Breast epithelium (tissue), 4 donors: Measurements from ENCODE around the gene SPRY1. TPM values are rescaled to one million over a fixed set of nuclear protein-coding genes. Genes with fewer than 3 reads are reported as not detected.

Source experiments
- DNase-seq, 2 donors: peaks; one replicate each; pipeline ENCODE4 v3.0.0-alpha.2; 2019; ENCODE audit warnings: low spot score in 2 of 2
- H3K27ac ChIP-seq, 2 donors: fragments of 200-600 bp; sonication (generic) in 1 of 2; one replicate each; pipeline ENCODE4 v1.5.1; 2016 to 2019; ENCODE audit warnings: mild to moderate bottlenecking in 1 of 2
- H3K27me3 ChIP-seq, 2 donors: fragments of 200-600 bp; sonication (generic) in 1 of 2; one replicate each; pipeline versions ENCODE4 v1.5.1 to v1.6.0; 2017 to 2019; ENCODE audit warnings: control low read depth in 1 of 2, mild to moderate bottlenecking in 1 of 2
- H3K36me3 ChIP-seq: fragments of 200-600 bp; one replicate; pipeline ENCODE4 v1.5.1; 2019
- H3K4me1 ChIP-seq, 2 donors: fragments of 200-600 bp; sonication (generic); one replicate each; pipeline ENCODE4 v1.5.1; 2016 to 2019; ENCODE audit warnings: control low read depth in 1 of 2
- H3K4me3 ChIP-seq, 3 donors: fragments of 200-600 bp; sonication (generic); 1 replicate in 2 of 3; 2 replicates in 1 of 3; pipeline ENCODE4 v1.5.1; 2016 to 2019; ENCODE audit warnings: mild to moderate bottlenecking in 3 of 3, moderate library complexity in 2 of 3
- H3K9me3 ChIP-seq, 2 donors: fragments of 200-600 bp; sonication (generic) in 1 of 2; one replicate each; pipeline ENCODE4 v1.5.1; 2016 to 2019; ENCODE audit warnings: control low read depth in 1 of 2
- CTCF ChIP-seq, 3 donors: fragments of 450-650 bp; IDR thresholded peaks; one replicate each; pipeline ENCODE4 v1.5.1; 2016 to 2017; ENCODE audit warnings: antibody characterized with exemption in 3 of 3, mild to moderate bottlenecking in 3 of 3, moderate library complexity in 3 of 3
- POLR2A ChIP-seq: fragments of 450-650 bp; IDR thresholded peaks from one replicate; pipeline ENCODE4 v1.6.1; 2016; ENCODE audit warnings: antibody characterized with exemption, mild to moderate bottlenecking, moderate library complexity
- POLR2AphosphoS5 ChIP-seq, 3 donors: sonication (generic); formaldehyde crosslinking; IDR thresholded peaks; one replicate each; pipeline ENCODE4 v1.6.1; 2017; ENCODE audit warnings: antibody characterized with exemption in 3 of 3
- intact Hi-C: fragments of 100-400 bp; cut with DNase I; formaldehyde crosslinking; loops from one replicate; pipeline ENCODE4 v1.15.1; 2023; ENCODE audit warnings: low total_unique reads
- total RNA-seq, 3 donors: library from RNA; depleted of rRNA; stranded (reverse); fragments of >200 nt; gene quantifications; one replicate each; pipeline ENCODE4 v1.1.0, GENCODE V29; 2016

The SPRY1 gene
- total RNA-seq, 3 donors from 2014 or later = 82.1 to 233 (median 103) TPM

- intact Hi-C loops = no loop called here
- TF ChIP-seq CTCF (IDR thresholded peaks at IDR 0.05) = no peak
- TF ChIP-seq POLR2AphosphoS5 (IDR thresholded peaks at IDR 0.05) = no peak
- no peak for TF ChIP-seq POLR2A
Measured at GRCh38 chr4:123363729-123364128, 32.9 kb upstream of the SPRY1 start.

GRCh38 chr4:123364906-123365305 lies 31.7 kb upstream of the SPRY1 start:
- TF ChIP-seq CTCF (IDR thresholded peaks at IDR 0.05) = no peak
- peaks cover 0 to 8% of the 10 kb centered on the region in 2 donors for H3K9me3 ChIP-seq
- H3K27me3 ChIP-seq = no peaks in the 10 kb centered on the region
- no peaks in the 10 kb centered on the region for H3K36me3 ChIP-seq
- intact Hi-C loops = no loop called here
- no peak for DNase-seq
- no peak overlapping the region for H3K4me3 ChIP-seq
- H3K4me1 ChIP-seq = no peaks in the 10 kb centered on the region
- no peak overlapping the region for H3K27ac ChIP-seq

More at GRCh38 chr4:123363729-123364128, 32.9 kb upstream of the SPRY1 start:
- no peak overlapping the region for H3K4me3 ChIP-seq
- no peak for DNase-seq
- no peaks in the 10 kb centered on the region for H3K4me1 ChIP-seq
- H3K9me3 ChIP-seq = peaks cover 0 to 8% of the 10 kb centered on the region in 2 donors
- no peaks in the 10 kb centered on the region for H3K36me3 ChIP-seq
- no peak overlapping the region for H3K27ac ChIP-seq
- no peaks in the 10 kb centered on the region for H3K27me3 ChIP-seq

GRCh38 chr4:123365412-123365811 lies 31.2 kb upstream of the SPRY1 start:
- DNase-seq = no peak
- intact Hi-C loops = no loop called here
- H3K4me3 ChIP-seq = no peak overlapping the region
- H3K4me1 ChIP-seq = no peaks in the 10 kb centered on the region
- H3K27ac ChIP-seq = no peak overlapping the region
- no peaks in the 10 kb centered on the region for H3K36me3 ChIP-seq
- H3K9me3 ChIP-seq = peaks cover 0 to 8% of the 10 kb centered on the region in 2 donors
- TF ChIP-seq POLR2AphosphoS5 (IDR thresholded peaks at IDR 0.05) (no peak), CTCF (IDR thresholded peaks at IDR 0.05) (no peak), POLR2A (no peak)
- no peaks in the 10 kb centered on the region for H3K27me3 ChIP-seq

DNA sequence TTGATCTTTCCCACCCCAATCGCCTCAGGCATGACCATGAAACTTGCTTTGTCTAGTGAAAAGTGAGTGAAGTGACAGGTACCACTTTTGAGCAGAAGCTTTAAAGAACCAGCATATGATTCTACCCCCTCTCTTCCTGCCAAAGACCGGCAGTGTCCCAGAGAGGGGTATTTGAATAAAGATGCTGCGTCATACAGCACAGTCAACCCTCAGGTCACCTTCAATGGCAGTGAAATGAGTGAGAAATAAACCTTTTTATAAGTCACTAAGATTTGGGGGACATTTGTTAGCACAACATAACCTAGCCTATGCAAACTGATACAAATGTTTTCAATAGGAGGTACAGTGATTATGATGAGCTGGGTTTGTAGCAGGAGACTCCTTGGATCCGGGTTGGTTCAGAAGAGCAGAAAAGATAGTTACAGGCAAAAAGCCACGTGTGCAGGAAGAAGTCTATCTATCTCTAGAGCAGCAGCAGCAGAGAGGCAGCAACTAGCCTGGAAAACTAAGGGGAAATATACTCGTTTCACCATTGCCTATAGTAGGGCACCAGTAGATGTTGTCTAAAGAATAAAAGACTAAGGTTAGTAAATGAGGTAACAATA lies 30.3 kb upstream of the SPRY1 start:
- intact Hi-C loops = no loop called here
- no peak for TF ChIP-seq CTCF (IDR thresholded peaks at IDR 0.05)
- TF ChIP-seq POLR2A = no peak
- no peak for TF ChIP-seq POLR2AphosphoS5 (IDR thresholded peaks at IDR 0.05)
- H3K4me3 ChIP-seq = no peak overlapping the region
- H3K27me3 ChIP-seq = no peaks in the 10 kb centered on the region
- H3K9me3 ChIP-seq = peaks cover 0 to 8% of the 10 kb centered on the region in 2 donors
- H3K4me1 ChIP-seq = no peaks in the 10 kb centered on the region
- H3K27ac ChIP-seq = no peak overlapping the region
- no peak for DNase-seq
- no peaks in the 10 kb centered on the region for H3K36me3 ChIP-seq

DNA sequence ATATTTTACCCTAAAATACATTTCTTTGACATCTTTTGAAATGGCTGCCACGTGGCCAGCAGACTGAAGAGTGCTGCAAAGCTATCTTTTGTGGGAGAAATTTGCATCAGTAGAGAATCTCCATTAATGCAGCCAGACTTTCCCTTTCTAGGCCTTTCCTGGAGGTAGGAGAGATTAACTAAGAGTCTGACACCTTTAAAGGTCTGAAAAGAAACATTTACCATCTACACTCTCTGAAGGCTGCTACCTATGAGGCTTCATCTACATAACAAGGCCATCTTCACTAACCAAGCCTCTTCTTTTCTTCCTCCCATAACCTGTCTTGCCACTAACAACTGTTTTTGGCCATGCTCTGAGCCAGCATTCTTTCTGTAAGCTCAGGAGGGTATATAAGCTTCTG lies 17.8 kb upstream of the SPRY1 start:
- H3K27ac ChIP-seq = no peak overlapping the region
- TF ChIP-seq CTCF (IDR thresholded peaks at IDR 0.05) (no peak), POLR2A (no peak), POLR2AphosphoS5 (IDR thresholded peaks at IDR 0.05) (no peak)
- H3K9me3 ChIP-seq = no peaks in the 10 kb centered on the region
- H3K4me3 ChIP-seq = no peak overlapping the region
- H3K27me3 ChIP-seq = no peaks in the 10 kb centered on the region
- no peak for DNase-seq
- intact Hi-C loops = no loop called here
- H3K4me1 ChIP-seq = no peaks in the 10 kb centered on the region
- no peaks in the 10 kb centered on the region for H3K36me3 ChIP-seq
